ENCODE results near the gene CNKSR2. TPM values are rescaled to one million over a fixed set of nuclear protein-coding genes. Genes with fewer than 3 reads are reported as not detected.

The CNKSR2 gene
- total RNA-seq, 1 experiment from 2014 or later, result 52.9 TPM

GRCh38 chrX:21655901-21656586, 281.8 kb downstream of the CNKSR2 start:
- TF ChIP-seq, protein P1, sequence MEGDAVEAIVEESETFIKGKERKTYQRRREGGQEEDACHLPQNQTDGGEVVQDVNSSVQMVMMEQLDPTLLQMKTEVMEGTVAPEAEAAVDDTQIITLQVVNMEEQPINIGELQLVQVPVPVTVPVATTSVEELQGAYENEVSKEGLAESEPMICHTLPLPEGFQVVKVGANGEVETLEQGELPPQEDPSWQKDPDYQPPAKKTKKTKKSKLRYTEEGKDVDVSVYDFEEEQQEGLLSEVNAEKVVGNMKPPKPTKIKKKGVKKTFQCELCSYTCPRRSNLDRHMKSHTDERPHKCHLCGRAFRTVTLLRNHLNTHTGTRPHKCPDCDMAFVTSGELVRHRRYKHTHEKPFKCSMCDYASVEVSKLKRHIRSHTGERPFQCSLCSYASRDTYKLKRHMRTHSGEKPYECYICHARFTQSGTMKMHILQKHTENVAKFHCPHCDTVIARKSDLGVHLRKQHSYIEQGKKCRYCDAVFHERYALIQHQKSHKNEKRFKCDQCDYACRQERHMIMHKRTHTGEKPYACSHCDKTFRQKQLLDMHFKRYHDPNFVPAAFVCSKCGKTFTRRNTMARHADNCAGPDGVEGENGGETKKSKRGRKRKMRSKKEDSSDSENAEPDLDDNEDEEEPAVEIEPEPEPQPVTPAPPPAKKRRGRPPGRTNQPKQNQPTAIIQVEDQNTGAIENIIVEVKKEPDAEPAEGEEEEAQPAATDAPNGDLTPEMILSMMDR (conservative IDR thresholded peaks at IDR 0.05), result no peak
- Histone ChIP-seq H4K91ac (ENCODE audit: insufficient read length, low read depth, low read length) (no peak overlapping the region), H2BK20ac (ENCODE audit: low read depth, low read length, poor library complexity, severe bottlenecking) (no peak overlapping the region), H3K23ac (ENCODE audit: insufficient read length, low read depth, low read length) (no peak overlapping the region), H3K9ac (ENCODE audit: extremely low read depth, insufficient read length, low read length) (no peak overlapping the region), H2BK120ac (ENCODE audit: low read depth, low read length, poor library complexity, severe bottlenecking) (no peak overlapping the region), H3K4ac (ENCODE audit: low read depth, low read length) (no peak overlapping the region), H2BK15ac (ENCODE audit: low read depth, low read length) (no peak overlapping the region), H3K79me1 (ENCODE audit: insufficient read depth, low read depth, low read length, poor library complexity, severe bottlenecking) (no peaks in the 10 kb centered on the region), H3K27me3 (ENCODE audit: insufficient read depth, low read length) (no peaks in the 10 kb centered on the region), H3K18ac (ENCODE audit: insufficient read length, low read depth, low read length) (no peak overlapping the region), H2AK5ac (ENCODE audit: insufficient read length, low read length) (no peak overlapping the region), H2BK12ac (ENCODE audit: insufficient read length, low read depth, low read length) (no peak overlapping the region), H3K4me1 (ENCODE audit: insufficient read depth, low read length) (no peaks in the 10 kb centered on the region), H3K27ac (ENCODE audit: insufficient read length, low read depth, low read length) (no peak overlapping the region), H3T11ph (ENCODE audit: low read length) (no peak overlapping the region), H3K79me2 (ENCODE audit: insufficient read depth, low read length) (no peaks in the 10 kb centered on the region), H4K8ac (replicated peaks; ENCODE audit: insufficient read length, low read depth, low read length) (no peak overlapping the region), H4K5ac (ENCODE audit: insufficient read length, low read depth, low read length) (no peak overlapping the region), H2BK5ac (ENCODE audit: insufficient read length, low read length) (no peak overlapping the region), H2AFZ (ENCODE audit: low read length) (no peak overlapping the region), H3K4me2 (ENCODE audit: insufficient read depth, insufficient read length, low read length) (no peak overlapping the region), H3K14ac (ENCODE audit: insufficient read depth, low read length) (no peak overlapping the region; the same call in 1 of the 2 replicates), H3K56ac (ENCODE audit: insufficient read length, low read depth, low read length) (no peak overlapping the region), H3K9me3 (ENCODE audit: control insufficient read depth, low read depth, low read length) (peaks cover 9% of the 10 kb centered on the region), H3K23me2 (ENCODE audit: insufficient read length, low read depth, low read length, poor library complexity, severe bottlenecking) (no peaks in the 10 kb centered on the region), H4K20me1 (ENCODE audit: control insufficient read depth, insufficient read depth, insufficient read length) (no peaks in the 10 kb centered on the region)
- Mint-ChIP-seq H3K4me1 (peaks cover 0 to 3% of the 10 kb centered on the region in 2 experiments; a peak in 1 of 4 replicates), H3K4me3 (no peak overlapping the region), H3K27ac (0 out of 7 replicates have a peak overlapping the region, but pooled peaks of 1 of the 3 experiments have one; percentile 14), H3K9me3 (peaks cover 3 to 21% of the 10 kb centered on the region in 2 experiments; a peak in 4 of 5 replicates), H3K27me3 (ENCODE audit: low read depth) (no peaks in the 10 kb centered on the region), H3K36me3 (ENCODE audit: insufficient read depth in 1 of 3, low read depth in 3 of 3) (peaks cover 0 to 12% (median 5%) of the 10 kb centered on the region in 3 experiments; a peak in 4 of 7 replicates)
- DNase-seq, result no peak
- WGBS (ENCODE audit: extremely low coverage, insufficient read length, low lambda C conversion rate), result no CpG with 5 or more reads among the region's 76 CpGs
